Neutrophil (primary cell): ENCODE measurements around the gene TM4SF1.

Experiments used
- H3K27ac ChIP-seq: fragments of 200-600 bp; sonication (generic); 2 replicates; pipeline ENCODE4 v1.5.1; 2016; ENCODE audit warnings: mild to moderate bottlenecking, moderate library complexity
- H3K27me3 ChIP-seq: fragments of 200-600 bp; sonication (generic); 2 replicates; pipeline ENCODE4 v1.6.0; 2016; ENCODE audit warnings: mild to moderate bottlenecking
- H3K36me3 ChIP-seq: fragments of 200-600 bp; sonication (generic); 2 replicates; pipeline ENCODE4 v1.5.1; 2017
- H3K4me1 ChIP-seq, 2 experiments: fragments of 200-600 bp in 1 of 2; sonication (generic) in 1 of 2; 1 replicate in 1 of 2; 2 replicates in 1 of 2; pipeline versions ENCODE4 v1.5.1 to v1.6.1; 2013 to 2016; ENCODE audit warnings: low read depth in 1 of 2, low read length in 1 of 2, mild to moderate bottlenecking in 1 of 2, moderate library complexity in 1 of 2; ENCODE audit not compliant: control insufficient read depth in 1 of 2, insufficient read depth in 1 of 2
- H3K4me3 ChIP-seq, 2 experiments: fragments of 200-600 bp in 1 of 2; sonication (generic) in 1 of 2; 1 replicate in 1 of 2; 2 replicates in 1 of 2; pipeline ENCODE4 v1.5.1; 2013 to 2016; ENCODE audit warnings: low read depth in 1 of 2, low read length in 1 of 2, mild to moderate bottlenecking in 1 of 2, moderate library complexity in 1 of 2
- H3K9me3 ChIP-seq: fragments of 200-600 bp; sonication (generic); 2 replicates; pipeline ENCODE4 v1.5.1; 2016
- TF ChIP-seq, protein P1 (sequence below): fragments of 200-600 bp; sonication (generic); IDR thresholded peaks from 2 replicates; pipeline ENCODE4 v1.5.1; 2016; ENCODE audit warnings: antibody characterized with exemption

TM4SF1 gene

DNA sequence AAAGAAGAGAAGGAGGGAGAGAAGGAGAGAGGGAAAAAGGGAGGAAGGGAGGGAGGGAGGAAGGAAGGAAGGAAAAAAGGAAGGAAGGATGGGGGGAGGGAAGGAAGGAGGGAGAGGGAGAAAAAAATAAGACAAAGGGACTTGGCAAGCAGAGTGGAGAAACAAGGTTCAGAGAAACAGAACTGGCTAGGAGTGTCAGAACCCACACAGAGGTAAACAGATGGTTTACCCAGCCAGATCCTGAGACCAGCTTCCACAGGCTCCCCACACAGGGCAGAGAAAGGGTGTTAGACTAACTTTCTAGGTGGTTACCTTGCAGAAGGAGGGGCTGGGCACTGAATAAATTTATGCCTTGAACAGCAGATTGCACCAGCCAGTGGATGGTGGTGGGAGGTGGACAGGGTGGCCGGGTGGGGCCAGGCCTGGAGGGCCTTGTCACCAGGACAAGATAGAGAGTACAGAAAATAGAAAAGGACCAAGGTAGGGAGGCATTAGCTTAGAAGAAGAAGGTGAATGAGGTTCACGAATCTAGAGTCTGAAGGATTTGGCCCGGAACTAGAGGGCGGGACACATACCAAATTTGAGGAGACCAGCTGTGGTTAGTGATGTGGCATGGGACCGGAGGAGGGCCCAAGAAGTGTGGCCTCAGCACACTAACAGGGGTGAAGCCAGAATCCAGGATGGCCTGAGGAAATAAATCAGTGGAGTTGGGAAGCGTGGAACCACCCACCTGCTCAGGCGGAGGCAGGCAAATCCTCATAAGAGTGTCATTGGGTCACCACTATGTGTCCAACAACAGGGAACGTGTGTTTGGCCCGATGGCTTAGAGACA, 1.2 kb upstream of the TM4SF1 start:
- TF ChIP-seq, protein P1, sequence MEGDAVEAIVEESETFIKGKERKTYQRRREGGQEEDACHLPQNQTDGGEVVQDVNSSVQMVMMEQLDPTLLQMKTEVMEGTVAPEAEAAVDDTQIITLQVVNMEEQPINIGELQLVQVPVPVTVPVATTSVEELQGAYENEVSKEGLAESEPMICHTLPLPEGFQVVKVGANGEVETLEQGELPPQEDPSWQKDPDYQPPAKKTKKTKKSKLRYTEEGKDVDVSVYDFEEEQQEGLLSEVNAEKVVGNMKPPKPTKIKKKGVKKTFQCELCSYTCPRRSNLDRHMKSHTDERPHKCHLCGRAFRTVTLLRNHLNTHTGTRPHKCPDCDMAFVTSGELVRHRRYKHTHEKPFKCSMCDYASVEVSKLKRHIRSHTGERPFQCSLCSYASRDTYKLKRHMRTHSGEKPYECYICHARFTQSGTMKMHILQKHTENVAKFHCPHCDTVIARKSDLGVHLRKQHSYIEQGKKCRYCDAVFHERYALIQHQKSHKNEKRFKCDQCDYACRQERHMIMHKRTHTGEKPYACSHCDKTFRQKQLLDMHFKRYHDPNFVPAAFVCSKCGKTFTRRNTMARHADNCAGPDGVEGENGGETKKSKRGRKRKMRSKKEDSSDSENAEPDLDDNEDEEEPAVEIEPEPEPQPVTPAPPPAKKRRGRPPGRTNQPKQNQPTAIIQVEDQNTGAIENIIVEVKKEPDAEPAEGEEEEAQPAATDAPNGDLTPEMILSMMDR: no peak
- Histone ChIP-seq H3K36me3 (no peaks in the 10 kb centered on the region), H3K27ac (no peak overlapping the region), H3K4me1 (no peaks in the 10 kb centered on the region), H3K27me3 (peaks cover 34% of the 10 kb centered on the region), H3K4me3 (no peak overlapping the region), H3K9me3 (no peaks in the 10 kb centered on the region)

DNA sequence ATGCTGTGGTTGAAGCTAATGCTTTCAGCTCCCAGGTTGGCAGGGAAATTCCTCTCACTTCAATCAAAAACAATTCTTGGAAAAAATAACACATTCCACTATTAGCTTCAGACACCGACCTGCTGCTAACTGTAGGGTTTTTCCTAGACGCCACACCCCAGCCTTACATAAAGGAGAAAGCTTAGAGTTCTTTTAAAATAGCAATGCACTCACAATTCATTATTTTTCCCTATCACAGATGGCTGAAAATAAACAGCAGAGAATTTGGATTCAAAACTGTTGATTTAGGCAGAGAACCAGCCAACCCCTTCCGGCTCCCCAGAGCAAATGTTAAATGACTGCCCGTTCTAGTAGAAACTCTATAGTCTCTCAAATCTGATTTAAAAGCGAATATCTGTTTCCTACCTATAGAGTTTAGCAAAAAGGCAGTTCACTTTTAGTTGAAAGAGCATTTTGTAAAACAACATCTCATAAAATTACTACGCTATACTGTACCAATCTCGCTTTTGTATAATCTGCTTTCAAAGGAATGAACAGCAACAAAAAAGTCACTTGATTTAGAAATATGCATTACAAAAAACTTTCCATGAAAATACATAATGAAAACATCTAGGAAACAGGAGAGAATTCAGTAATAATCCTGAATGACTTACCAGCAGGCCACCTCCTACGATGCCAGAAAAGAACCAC, 586 bp downstream of the TM4SF1 start:
- H3K9me3 ChIP-seq: no peaks in the 10 kb centered on the region
- no peaks in the 10 kb centered on the region for H3K36me3 ChIP-seq
- peaks cover 34% of the 10 kb centered on the region for H3K27me3 ChIP-seq
- no peaks in the 10 kb centered on the region for H3K4me1 ChIP-seq
- H3K4me3 ChIP-seq: no peak overlapping the region
- TF ChIP-seq, protein P1: no peak
- H3K27ac ChIP-seq: no peak overlapping the region

DNA sequence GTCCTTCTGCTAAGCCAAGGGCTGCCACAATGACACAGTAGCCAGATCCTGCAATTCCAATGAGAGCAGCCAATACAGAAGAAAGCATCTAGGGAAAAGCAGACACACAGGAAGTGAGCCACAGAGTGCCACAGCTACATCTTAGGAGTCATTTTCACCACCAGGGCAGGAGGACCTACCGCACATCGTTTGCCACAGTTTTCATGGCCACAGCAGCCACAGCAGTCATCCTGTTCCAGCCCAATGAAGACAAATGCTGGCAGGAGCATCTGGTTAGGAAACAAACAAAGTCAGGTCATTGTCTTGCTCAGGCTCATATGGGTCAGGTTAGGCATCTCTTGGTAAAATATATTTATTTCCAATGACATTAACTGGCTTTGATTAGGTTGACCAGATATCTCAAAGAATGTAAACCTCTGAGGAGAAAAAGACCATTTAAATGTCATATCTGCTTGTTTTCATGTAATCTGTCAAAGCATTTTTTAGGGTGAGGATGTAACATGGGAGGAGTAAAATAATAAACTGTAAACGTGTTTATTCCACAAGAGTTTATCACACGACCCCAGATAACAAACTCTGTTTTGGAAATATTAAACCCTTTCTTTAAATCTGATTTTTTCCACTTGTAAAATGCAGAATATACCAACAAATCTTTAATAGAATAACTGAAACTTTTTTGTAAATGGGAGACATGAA, 1.8 kb downstream of the TM4SF1 start:
- peaks cover 34% of the 10 kb centered on the region for H3K27me3 ChIP-seq
- H3K36me3 ChIP-seq: no peaks in the 10 kb centered on the region
- no peak overlapping the region for H3K4me3 ChIP-seq
- H3K27ac ChIP-seq: no peak overlapping the region
- TF ChIP-seq, protein P1: no peak
- no peaks in the 10 kb centered on the region for H3K9me3 ChIP-seq
- peaks cover 6% of the 10 kb centered on the region in 2 experiments for H3K4me1 ChIP-seq

DNA sequence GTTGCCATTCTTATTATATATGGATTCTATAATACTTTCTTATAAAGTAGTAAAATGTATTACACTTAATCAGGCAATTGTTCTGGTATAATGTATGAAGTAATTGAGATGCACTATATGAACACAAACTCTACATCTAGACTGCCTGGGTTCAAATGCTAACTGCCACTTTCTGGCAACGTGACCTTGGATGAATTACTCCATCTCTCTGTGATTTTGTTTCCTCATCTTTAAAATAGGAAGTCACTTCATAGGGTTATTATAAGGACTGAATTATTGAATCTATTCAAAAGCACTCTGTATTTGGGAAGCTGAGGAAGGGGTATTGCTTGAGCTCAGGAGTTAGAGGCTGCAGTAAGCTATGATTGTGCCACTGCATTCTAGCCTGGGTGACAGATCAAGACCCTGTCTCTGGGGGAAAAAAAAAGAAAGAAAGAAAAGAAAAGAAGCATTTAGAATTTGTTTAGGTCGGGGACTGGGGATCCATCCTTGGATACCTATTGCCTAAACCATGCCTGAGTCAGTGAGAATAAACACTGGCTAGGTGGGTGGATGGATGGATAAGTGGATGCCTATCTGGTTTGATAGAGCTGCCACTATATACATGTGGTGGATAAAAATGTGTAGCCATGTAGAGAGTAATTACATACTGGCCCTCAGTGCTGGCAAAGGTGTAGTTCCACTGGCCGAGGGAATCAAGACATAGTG, 2.5 kb downstream of the TM4SF1 start:
- Histone ChIP-seq H3K36me3 (no peaks in the 10 kb centered on the region), H3K27ac (no peak overlapping the region), H3K27me3 (peaks cover 34% of the 10 kb centered on the region), H3K4me3 (no peak overlapping the region), H3K9me3 (no peaks in the 10 kb centered on the region), H3K4me1 (peaks cover 6% of the 10 kb centered on the region in 2 experiments)
- TF ChIP-seq, protein P1: no peak

DNA sequence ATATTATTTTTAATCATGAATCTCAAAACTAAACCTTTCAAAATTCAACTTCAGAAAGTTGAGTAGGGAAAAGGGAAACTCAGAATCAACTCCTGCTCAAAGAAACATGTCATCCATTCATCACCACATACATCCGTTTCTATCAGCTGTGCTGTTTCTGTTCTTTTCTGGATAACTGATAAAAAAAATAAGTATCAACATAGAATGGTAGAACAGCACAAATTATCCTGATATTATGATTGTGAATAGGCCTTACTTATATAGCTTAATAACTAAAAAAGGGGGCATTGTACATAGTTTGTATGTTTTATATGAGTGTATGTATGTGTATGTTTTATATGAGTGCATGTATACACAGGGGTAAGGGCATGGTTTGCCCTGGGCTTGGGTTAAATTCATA, 3.1 kb downstream of the TM4SF1 start:
- TF ChIP-seq, protein P1: no peak
- peaks cover 34% of the 10 kb centered on the region for H3K27me3 ChIP-seq
- peaks cover 6% of the 10 kb centered on the region in 2 experiments for H3K4me1 ChIP-seq
- H3K9me3 ChIP-seq: no peaks in the 10 kb centered on the region
- no peak overlapping the region for H3K4me3 ChIP-seq
- no peak overlapping the region for H3K27ac ChIP-seq
- H3K36me3 ChIP-seq: no peaks in the 10 kb centered on the region
